ENCODE measurements around the gene MREG.

- no peak for TF ChIP-seq EZH2phosphoT487 (IDR thresholded peaks at IDR 0.05; ENCODE audit: borderline replicate concordance, low read length)
- TF ChIP-seq, protein P1, sequence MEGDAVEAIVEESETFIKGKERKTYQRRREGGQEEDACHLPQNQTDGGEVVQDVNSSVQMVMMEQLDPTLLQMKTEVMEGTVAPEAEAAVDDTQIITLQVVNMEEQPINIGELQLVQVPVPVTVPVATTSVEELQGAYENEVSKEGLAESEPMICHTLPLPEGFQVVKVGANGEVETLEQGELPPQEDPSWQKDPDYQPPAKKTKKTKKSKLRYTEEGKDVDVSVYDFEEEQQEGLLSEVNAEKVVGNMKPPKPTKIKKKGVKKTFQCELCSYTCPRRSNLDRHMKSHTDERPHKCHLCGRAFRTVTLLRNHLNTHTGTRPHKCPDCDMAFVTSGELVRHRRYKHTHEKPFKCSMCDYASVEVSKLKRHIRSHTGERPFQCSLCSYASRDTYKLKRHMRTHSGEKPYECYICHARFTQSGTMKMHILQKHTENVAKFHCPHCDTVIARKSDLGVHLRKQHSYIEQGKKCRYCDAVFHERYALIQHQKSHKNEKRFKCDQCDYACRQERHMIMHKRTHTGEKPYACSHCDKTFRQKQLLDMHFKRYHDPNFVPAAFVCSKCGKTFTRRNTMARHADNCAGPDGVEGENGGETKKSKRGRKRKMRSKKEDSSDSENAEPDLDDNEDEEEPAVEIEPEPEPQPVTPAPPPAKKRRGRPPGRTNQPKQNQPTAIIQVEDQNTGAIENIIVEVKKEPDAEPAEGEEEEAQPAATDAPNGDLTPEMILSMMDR (IDR thresholded peaks at IDR 0.05; ENCODE audit: low read depth, low read length, poor library complexity, severe bottlenecking), result no peak
These were observed 110.1 kb downstream of the MREG start for GRCh38 chr2:215903203-215903602.
